Measurements from ENCODE around the gene AFAP1L1. TPM values are rescaled to one million over a fixed set of nuclear protein-coding genes. Genes with fewer than 3 reads are reported as not detected.

The AFAP1L1 gene
- total RNA-seq, 1 donor from 2014 or later, result not detected

DNA sequence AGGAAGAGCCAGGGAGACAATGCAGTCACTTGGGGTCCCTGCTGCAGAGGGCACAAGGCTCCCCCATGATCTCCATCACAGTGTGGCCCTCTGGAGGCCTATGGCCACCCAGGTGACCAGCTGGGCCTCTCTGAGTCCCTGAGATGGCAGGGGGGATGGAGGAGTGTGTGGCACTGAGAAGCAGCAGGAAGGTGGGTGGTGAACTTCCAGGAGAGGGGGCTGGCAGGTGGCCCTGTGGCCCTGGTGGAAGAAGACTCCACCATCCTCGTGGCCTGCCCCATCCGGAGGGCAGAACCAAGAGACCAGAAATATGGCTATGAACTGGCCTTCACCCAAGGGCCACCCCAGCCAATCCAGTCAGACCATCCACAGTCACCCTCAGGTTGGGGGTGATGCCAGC, 31.7 kb upstream of the AFAP1L1 start:
- no peak for TF ChIP-seq CTCF (IDR thresholded peaks at IDR 0.05)
- Mint-ChIP-seq H3K4me1 (peaks cover 10% of the 10 kb centered on the region), H3K27ac (no peak overlapping the region), H3K36me3 (ENCODE audit: low read depth) (no peaks in the 10 kb centered on the region), H3K27me3 (peaks cover 5% of the 10 kb centered on the region), H3K4me3 (no peak overlapping the region), H3K9me3 (no peaks in the 10 kb centered on the region)
- intact Hi-C loops (cut with micrococcal nuclease), result no loop called here
- POLR2A ChIA-PET, result no interaction called here
- DNase-seq, result no peak
- CTCF ChIA-PET, result no interaction called here
- ATAC-seq (ENCODE audit: low read depth), result no peak

DNA sequence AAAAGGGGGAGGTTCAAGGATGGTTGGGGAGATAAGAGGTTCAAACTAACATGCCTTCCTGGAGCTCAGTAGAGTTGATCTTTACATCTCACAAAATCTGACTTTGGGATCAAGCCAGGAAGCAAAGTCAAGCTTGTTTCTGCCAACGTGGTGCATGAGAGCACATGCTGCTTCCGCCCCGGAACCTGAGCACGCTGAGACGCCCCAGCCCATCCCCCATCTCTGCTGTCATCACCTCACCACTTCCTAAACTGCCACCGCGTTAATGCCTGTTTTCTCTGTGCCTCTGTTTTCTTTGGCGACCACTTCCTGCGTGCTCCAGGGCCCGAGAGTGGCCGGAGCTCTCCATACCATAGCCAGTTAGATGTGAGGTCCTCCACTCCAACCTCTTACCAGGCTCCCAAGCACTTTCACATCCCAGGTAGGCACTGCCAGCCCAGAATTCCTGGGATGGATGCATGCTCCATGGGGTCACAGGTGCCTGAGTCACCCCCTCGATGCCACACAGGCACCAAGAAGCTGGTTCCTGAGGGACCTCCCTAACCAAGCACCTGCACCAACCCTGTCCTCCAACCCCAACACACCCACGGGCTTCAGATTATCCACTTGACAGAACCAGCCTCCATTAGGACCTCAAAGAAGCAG, 31.2 kb upstream of the AFAP1L1 start:
- Mint-ChIP-seq H3K4me1 (peaks cover 10% of the 10 kb centered on the region), H3K9me3 (no peaks in the 10 kb centered on the region), H3K4me3 (no peak overlapping the region), H3K27me3 (peaks cover 10% of the 10 kb centered on the region), H3K36me3 (ENCODE audit: low read depth) (no peaks in the 10 kb centered on the region), H3K27ac (no peak overlapping the region)
- ATAC-seq (ENCODE audit: low read depth) (peak; percentile 60), DNase-seq (no peak)
- POLR2A ChIA-PET, result no interaction called here
- TF ChIP-seq CTCF (IDR thresholded peaks at IDR 0.05), result no peak
- CTCF ChIA-PET, result no interaction called here
- intact Hi-C loops (cut with micrococcal nuclease), result no loop called here

DNA sequence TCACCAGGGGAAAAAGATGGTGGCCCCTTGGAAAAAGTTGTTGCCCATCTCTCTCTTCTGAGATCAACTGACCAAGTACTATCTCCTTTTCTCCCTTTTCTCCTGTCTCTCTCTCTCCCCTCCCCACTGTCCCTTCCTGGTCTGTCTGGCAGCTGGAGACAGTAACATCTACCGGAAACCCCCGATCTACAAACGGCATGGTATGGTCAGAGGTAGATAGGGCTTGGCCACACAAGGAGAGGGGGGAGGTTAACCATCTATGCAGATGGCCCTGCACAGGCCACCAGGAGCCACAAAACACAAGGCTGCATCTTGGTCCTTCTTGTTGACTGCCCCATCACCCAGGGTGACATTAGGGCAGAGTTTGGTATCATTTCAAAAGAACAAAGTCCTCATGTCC, 29.3 kb upstream of the AFAP1L1 start:
- intact Hi-C loops (cut with micrococcal nuclease), result no loop called here
- Mint-ChIP-seq H3K27me3 (peaks cover 14% of the 10 kb centered on the region), H3K4me1 (peaks cover 10% of the 10 kb centered on the region), H3K36me3 (ENCODE audit: low read depth) (no peaks in the 10 kb centered on the region), H3K27ac (no peak overlapping the region), H3K9me3 (peaks cover 5% of the 10 kb centered on the region), H3K4me3 (no peak overlapping the region)
- TF ChIP-seq CTCF (IDR thresholded peaks at IDR 0.05), result no peak
- DNase-seq, result no peak
- CTCF ChIA-PET, result no interaction called here
- POLR2A ChIA-PET, result no interaction called here
- no peak for ATAC-seq (ENCODE audit: low read depth)

DNA sequence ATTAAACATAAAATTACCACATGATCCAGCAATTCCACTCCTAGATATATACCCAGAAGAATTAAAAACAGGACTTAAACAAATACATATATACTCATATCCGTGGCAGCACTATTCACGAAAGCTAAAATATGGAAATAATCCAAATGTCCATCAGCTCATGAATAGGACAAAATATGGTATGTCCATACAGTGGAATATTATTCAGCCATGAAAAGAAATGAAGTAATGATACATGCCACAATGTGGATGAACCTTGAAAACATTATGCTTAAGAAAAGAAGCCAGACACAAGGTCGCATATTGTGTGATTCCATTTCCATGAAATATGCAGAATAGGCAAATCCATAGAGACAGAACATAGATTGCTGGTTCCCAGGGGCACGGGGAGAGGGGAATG, 24.8 kb upstream of the AFAP1L1 start:
- CTCF ChIA-PET, result no interaction called here
- DNase-seq (no peak), ATAC-seq (ENCODE audit: low read depth) (no peak)
- Mint-ChIP-seq H3K36me3 (ENCODE audit: low read depth) (no peaks in the 10 kb centered on the region), H3K4me1 (no peaks in the 10 kb centered on the region), H3K4me3 (no peak overlapping the region), H3K9me3 (peaks cover 5% of the 10 kb centered on the region), H3K27me3 (peaks cover 16% of the 10 kb centered on the region), H3K27ac (no peak overlapping the region)
- TF ChIP-seq CTCF (IDR thresholded peaks at IDR 0.05), result no peak
- intact Hi-C loops (cut with micrococcal nuclease), result no loop called here
- POLR2A ChIA-PET, result no interaction called here

DNA sequence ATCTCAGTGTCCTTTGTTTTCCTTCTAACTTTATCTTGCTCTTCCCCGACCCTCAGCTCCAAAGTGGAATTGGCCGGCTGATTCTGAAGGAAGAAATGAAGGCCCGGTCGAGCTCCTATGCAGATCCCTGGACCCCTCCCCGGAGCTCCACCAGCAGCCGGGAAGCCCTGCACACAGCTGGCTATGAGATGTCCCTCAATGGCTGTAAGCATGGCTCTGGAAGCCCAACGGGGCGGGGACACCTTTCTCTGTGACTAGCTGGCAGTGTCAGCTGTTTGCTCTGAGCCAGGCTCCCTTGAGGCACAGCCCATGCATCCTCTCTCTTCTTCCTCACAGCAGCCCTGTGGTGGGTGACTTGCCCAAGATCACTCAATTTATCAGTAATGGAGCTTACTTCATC, 23.9 kb upstream of the AFAP1L1 start:
- intact Hi-C loops (cut with micrococcal nuclease), result no loop called here
- CTCF ChIA-PET, result no interaction called here
- H3K36me3 Mint-ChIP-seq (ENCODE audit: low read depth), result no peaks in the 10 kb centered on the region
- no peak for TF ChIP-seq CTCF (IDR thresholded peaks at IDR 0.05)
- no peak overlapping the region for H3K27ac Mint-ChIP-seq
- H3K9me3 Mint-ChIP-seq, result peaks cover 5% of the 10 kb centered on the region
- H3K4me3 Mint-ChIP-seq, result no peak overlapping the region
- ATAC-seq (ENCODE audit: low read depth), result no peak
- POLR2A ChIA-PET, result no interaction called here
- H3K27me3 Mint-ChIP-seq, result peaks cover 16% of the 10 kb centered on the region
- no peak for DNase-seq
- H3K4me1 Mint-ChIP-seq, result no peaks in the 10 kb centered on the region
